ACC112 (cell line): ENCODE measurements around the gene ZNF830.

Experiments used
- H2AFZ ChIP-seq: fragments of 200-600 bp; sonication (generic); one replicate; pipeline ENCODE4 v1.6.0; 2017; ENCODE audit warnings: antibody characterized with exemption, low read length; ENCODE audit not compliant: unreplicated experiment
- H3K27ac ChIP-seq: fragments of 200-600 bp; sonication (generic); 2 replicates; pipeline ENCODE4 v1.5.1; 2014; ENCODE audit warnings: low read depth, mild to moderate bottlenecking, antibody characterized with exemption, low read length, moderate library complexity
- H3K27me3 ChIP-seq: fragments of 200-600 bp; sonication (generic); 2 replicates; pipeline ENCODE4 v1.6.1; 2014; ENCODE audit warnings: mild to moderate bottlenecking, antibody characterized with exemption, low read length, moderate library complexity, mixed read lengths; ENCODE audit not compliant: insufficient read depth
- H3K36me3 ChIP-seq: fragments of 200-600 bp; sonication (generic); 2 replicates; pipeline ENCODE4 v1.6.1; 2016; ENCODE audit warnings: mild to moderate bottlenecking, antibody characterized with exemption, low read length, moderate library complexity, mixed read lengths; ENCODE audit not compliant: insufficient read depth
- H3K4me1 ChIP-seq: fragments of 200-600 bp; sonication (generic); one replicate; pipeline ENCODE4 v1.6.1; 2016; ENCODE audit warnings: low read length, mixed read lengths; ENCODE audit not compliant: insufficient read depth, unreplicated experiment, control insufficient read depth
- H3K4me3 ChIP-seq: fragments of 200-600 bp; sonication (generic); 2 replicates; pipeline ENCODE4 v1.5.1; 2014; ENCODE audit warnings: mild to moderate bottlenecking, low read depth, low read length
- H3K79me2 ChIP-seq: fragments of 200-600 bp; sonication (generic); one replicate; pipeline ENCODE4 v1.6.0; 2016; ENCODE audit warnings: low read length; ENCODE audit not compliant: control insufficient read depth, unreplicated experiment, insufficient read depth

Gene ZNF830

GRCh38 chr17:35003778-35004177, 42.4 kb downstream of the ZNF830 start:
- Histone ChIP-seq H3K4me3 (no peak overlapping the region), H3K79me2 (no peaks in the 10 kb centered on the region), H3K4me1 (peaks cover 14% of the 10 kb centered on the region), H3K36me3 (peaks cover 3% of the 10 kb centered on the region; the same call in 1 of the 2 replicates), H3K27me3 (no peaks in the 10 kb centered on the region), H2AFZ (no peak overlapping the region), H3K27ac (no peak overlapping the region)

DNA sequence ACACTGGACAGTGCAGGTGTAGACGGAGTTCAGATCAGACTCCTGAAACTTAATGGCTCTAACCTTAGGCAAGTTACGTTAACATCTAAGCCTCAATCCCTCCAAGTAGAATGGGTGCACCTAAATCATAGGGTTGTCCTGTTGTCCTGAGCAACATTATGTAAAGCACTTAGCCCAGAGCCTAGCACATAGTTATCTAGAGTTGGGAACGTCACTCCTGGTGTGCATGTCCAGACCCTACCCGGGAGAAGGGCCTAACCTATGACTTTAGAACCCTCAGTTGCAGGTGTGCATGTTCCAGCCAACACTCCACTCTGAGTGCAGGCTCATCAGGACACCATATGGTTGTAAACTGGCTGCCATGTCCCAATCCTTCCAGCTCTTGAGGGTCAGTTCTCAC, 45.0 kb downstream of the ZNF830 start:
- Histone ChIP-seq H3K4me3 (no peak overlapping the region), H3K27ac (no peak overlapping the region), H2AFZ (no peak overlapping the region), H3K27me3 (no peaks in the 10 kb centered on the region), H3K79me2 (no peaks in the 10 kb centered on the region), H3K36me3 (peaks cover 3% of the 10 kb centered on the region; the same call in 1 of the 2 replicates), H3K4me1 (peaks cover 9% of the 10 kb centered on the region)

DNA sequence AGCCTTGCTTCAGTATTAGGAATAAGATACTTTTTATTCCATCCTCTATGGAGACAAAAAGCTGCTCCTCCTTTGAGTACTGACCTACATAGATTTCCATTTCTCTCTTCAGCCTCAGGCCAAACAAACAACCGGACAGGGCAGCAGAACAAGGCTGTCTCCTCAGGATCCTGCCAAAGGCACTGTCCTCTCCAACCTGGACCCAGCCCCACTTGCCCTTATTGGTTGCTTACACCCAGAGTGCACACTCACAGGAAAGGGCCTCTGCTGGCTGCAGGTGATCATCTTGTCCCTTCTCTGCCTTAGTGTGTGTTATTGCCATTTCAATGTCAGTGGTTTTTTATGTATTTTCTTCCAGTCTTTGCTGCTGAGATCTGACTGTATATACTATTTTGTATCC, 45.6 kb downstream of the ZNF830 start:
- H2AFZ ChIP-seq: no peak overlapping the region
- no peak overlapping the region for H3K4me3 ChIP-seq
- H3K27ac ChIP-seq: no peak overlapping the region
- H3K4me1 ChIP-seq: peaks cover 5% of the 10 kb centered on the region
- no peaks in the 10 kb centered on the region for H3K27me3 ChIP-seq
- H3K36me3 ChIP-seq: peaks cover 7% of the 10 kb centered on the region; the same call in 1 of the 2 replicates
- H3K79me2 ChIP-seq: no peaks in the 10 kb centered on the region

GRCh38 chr17:35010093-35010492, 48.8 kb downstream of the ZNF830 start:
- Histone ChIP-seq H3K27ac (no peak overlapping the region), H3K79me2 (no peaks in the 10 kb centered on the region), H3K4me3 (no peak overlapping the region), H3K4me1 (peaks cover 2% of the 10 kb centered on the region), H3K27me3 (no peaks in the 10 kb centered on the region), H3K36me3 (peaks cover 12% of the 10 kb centered on the region; the same call in 1 of the 2 replicates), H2AFZ (no peak overlapping the region)

DNA sequence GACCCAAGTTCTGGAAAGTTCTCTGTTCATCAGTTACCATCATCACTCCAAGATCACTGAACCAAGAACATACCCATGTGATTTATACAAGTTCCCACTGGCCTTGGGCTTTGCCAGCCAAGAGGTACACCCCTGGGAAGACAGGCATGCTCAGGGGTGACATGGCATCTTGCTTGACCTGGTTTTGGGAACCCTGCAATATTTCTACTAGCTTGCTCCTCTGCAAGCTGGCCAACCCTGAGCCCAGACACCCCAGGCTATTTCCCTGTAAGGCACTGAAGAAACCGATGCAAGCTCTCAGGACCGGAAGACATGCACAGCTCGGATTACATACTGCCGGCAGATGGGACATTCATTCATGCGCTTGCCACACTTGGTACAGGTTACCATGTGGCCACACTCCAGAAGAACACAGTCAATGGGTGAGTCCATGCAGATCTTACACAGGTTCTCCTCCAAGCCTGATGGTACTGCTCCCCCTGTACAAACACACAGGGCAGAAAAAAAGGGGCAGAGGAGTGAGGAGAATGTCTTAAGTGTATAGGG, 50.4 kb downstream of the ZNF830 start:
- no peaks in the 10 kb centered on the region for H3K79me2 ChIP-seq
- no peaks in the 10 kb centered on the region for H3K27me3 ChIP-seq
- no peak overlapping the region for H3K4me3 ChIP-seq
- H3K4me1 ChIP-seq: peaks cover 2% of the 10 kb centered on the region
- H3K36me3 ChIP-seq: peaks cover 13% of the 10 kb centered on the region; the same call in 1 of the 2 replicates
- H3K27ac ChIP-seq: no peak overlapping the region
- no peak overlapping the region for H2AFZ ChIP-seq
